Heart left ventricle (tissue), 13 donors: ENCODE data around the gene GOLGA6D.

Experiments used
- CTCF ChIP-seq, 12 donors: fragments of 200-600 bp; sonication (generic) in 4 of 12; IDR thresholded peaks; one replicate each; pipeline versions ENCODE4 v1.5.0 to v1.8.0; 2018 to 2022; ENCODE audit warnings: antibody characterized with exemption in 12 of 12, mild to moderate bottlenecking in 5 of 12
- POLR2A ChIP-seq, 2 donors: fragments of 450-650 bp; IDR thresholded peaks; one replicate each; pipeline ENCODE4 v1.6.1; 2017; ENCODE audit warnings: antibody characterized with exemption in 2 of 2, mild to moderate bottlenecking in 2 of 2, moderate library complexity in 2 of 2
- donor health status: ischemic (EF 13 %, LVEDD 7.1; RV severe dilation, severe dysfunction).
- donor health status: DM: no; HTN: yes; CAD: no.
- donor health status: DM: no; HTN: no; CAD: no.
- donor health status: ischemic (EF 25% LVEDD 6.9; RV normal size, moderate dysfunction).
- donor health status: ischemic (EF 25% LVEDD 5.7; RV mildly dilated, moderate dysfunction).
- donor health status: ischemic (EF 35%, LVEDD 5.7; RV mildly dilated, moderate dysfunction).
- donor health status: nonischemic (EF 11% LVEDD 7.7; RV severe dilation, severe dysfunction).
- donor health status: DM: yes; HTN: yes; CAD: no.
- donor health status: PGD.
- donor health status: ischemic (EF 29% LVEDD 5.4; RV normal size, mild dysfunction).
- donor health status: nonischemic (EF 23%, LVEDD 6.1; RV moderate dilation, normal function).

GRCh38 chr15:75314552-75315290 is 32.1 kb downstream of the GOLGA6D start:
- TF ChIP-seq CTCF (IDR thresholded peaks at IDR 0.05) = no peak
- no peak for TF ChIP-seq POLR2A (IDR thresholded peaks at IDR 0.05)
